Measurements from ENCODE around the gene PEA15. TPM values are rescaled to one million over a fixed set of nuclear protein-coding genes. Genes with fewer than 3 reads are reported as not detected.
A peak's percentile ranks its signal among the peaks of the same experiment; 100 is the strongest.

Gene PEA15
- total and polyA plus RNA-seq, 9 of the 15 experiments (the other 6 are each of a cell fraction or from before 2014, with no cell fraction given), result 8.2 to 175 (median 35.4) TPM

DNA sequence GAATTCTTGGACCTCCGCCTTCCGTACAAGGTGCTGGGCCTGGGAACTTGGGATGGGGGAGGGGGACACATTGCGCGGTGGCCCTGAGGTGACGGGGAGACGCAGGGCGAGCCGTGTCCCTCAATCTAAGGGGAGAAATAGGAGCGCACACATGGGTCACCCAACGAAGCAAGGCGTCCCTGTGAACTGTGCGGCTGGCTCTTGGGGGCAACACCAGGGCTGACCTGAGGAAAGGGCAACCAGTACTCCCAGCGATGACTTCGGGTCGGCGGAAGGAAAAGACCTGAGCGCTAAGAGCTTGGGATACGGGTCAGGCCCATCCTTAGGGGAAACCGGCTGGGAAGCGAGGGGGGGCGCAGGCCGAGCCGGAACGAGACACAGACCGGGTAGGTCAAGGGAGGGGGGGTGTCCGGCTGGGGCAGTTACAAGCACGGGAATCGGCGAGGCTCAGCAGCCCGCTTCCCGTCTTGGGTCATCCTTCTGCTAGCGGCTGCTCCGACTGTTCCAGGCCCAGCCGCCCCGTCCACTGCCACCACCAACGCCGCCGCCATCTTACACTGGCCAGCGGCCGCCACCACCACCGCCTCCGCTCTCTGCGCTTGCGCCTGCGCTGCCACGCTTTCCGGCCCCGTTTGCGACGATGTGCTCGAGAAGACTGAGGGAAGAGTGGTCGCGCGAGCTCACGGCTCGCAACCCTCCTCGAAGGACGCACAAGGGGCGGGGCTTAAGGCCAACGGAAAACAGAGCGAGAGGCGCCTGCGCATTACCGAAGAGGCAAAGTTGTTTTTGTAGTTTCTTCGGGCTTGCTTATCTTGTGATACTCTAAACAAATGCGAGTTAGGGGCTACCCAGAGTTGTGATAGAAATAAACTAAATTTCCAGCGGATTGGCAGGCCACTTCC is 57.0 kb downstream of the PEA15 start, which contains the start of gene DCAF8 (continued):
- no peak for TF ChIP-seq ZNF174 (CRISPR knock-in tag; IDR thresholded peaks at IDR 0.05)
- TF ChIP-seq MED1 (CRISPR knock-in tag; IDR thresholded peaks at IDR 0.05; ENCODE audit: borderline replicate concordance), result 0 out of 2 replicates have a peak, but pooled peaks have one; percentile 67
- TF ChIP-seq RBM17 (IDR thresholded peaks at IDR 0.05; ENCODE audit: borderline replicate concordance, low read depth, low read length), result no peak
- no peak for TF ChIP-seq KLF13 (tag; IDR thresholded peaks at IDR 0.05; ENCODE audit: borderline replicate concordance, low read depth)
- no peak for TF ChIP-seq NBN (IDR thresholded peaks at IDR 0.05; ENCODE audit: low read depth)
- no peak for TF ChIP-seq RBM22 (IDR thresholded peaks at IDR 0.05; ENCODE audit: low read depth, low read length, poor library complexity, severe bottlenecking)
- peak; percentile 32; the same call in 1 of the 2 replicates for TF ChIP-seq MYBL2 (IDR thresholded peaks at IDR 0.05; ENCODE audit: low read depth)
- TF ChIP-seq MYBL2 (CRISPR knock-in tag; IDR thresholded peaks at IDR 0.05; ENCODE audit: borderline replicate concordance), result no peak
- no peak for TF ChIP-seq ATF1 (CRISPR knock-in tag; IDR thresholded peaks at IDR 0.05)
- peak; percentile 37; the same call in 1 of the 2 replicates for TF ChIP-seq ATF1 (tag; IDR thresholded peaks at IDR 0.05)
- TF ChIP-seq, protein P1, sequence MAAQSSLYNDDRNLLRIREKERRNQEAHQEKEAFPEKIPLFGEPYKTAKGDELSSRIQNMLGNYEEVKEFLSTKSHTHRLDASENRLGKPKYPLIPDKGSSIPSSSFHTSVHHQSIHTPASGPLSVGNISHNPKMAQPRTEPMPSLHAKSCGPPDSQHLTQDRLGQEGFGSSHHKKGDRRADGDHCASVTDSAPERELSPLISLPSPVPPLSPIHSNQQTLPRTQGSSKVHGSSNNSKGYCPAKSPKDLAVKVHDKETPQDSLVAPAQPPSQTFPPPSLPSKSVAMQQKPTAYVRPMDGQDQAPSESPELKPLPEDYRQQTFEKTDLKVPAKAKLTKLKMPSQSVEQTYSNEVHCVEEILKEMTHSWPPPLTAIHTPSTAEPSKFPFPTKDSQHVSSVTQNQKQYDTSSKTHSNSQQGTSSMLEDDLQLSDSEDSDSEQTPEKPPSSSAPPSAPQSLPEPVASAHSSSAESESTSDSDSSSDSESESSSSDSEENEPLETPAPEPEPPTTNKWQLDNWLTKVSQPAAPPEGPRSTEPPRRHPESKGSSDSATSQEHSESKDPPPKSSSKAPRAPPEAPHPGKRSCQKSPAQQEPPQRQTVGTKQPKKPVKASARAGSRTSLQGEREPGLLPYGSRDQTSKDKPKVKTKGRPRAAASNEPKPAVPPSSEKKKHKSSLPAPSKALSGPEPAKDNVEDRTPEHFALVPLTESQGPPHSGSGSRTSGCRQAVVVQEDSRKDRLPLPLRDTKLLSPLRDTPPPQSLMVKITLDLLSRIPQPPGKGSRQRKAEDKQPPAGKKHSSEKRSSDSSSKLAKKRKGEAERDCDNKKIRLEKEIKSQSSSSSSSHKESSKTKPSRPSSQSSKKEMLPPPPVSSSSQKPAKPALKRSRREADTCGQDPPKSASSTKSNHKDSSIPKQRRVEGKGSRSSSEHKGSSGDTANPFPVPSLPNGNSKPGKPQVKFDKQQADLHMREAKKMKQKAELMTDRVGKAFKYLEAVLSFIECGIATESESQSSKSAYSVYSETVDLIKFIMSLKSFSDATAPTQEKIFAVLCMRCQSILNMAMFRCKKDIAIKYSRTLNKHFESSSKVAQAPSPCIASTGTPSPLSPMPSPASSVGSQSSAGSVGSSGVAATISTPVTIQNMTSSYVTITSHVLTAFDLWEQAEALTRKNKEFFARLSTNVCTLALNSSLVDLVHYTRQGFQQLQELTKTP (IDR thresholded peaks at IDR 0.05; ENCODE audit: low read depth in 1 of 2, partially characterized antibody in 2 of 2), result peak in 1 of 2 experiments; percentile 53
- TF ChIP-seq PYGO2 (tag; IDR thresholded peaks at IDR 0.05), result no peak
- no peak for TF ChIP-seq KLF16 (IDR thresholded peaks at IDR 0.05)
- no peak for TF ChIP-seq ARNT (IDR thresholded peaks at IDR 0.05)
- TF ChIP-seq PCBP1 (IDR thresholded peaks at IDR 0.05; ENCODE audit: low read depth, low read length, poor library complexity, severe bottlenecking), result peak; percentile 67
- TF ChIP-seq, protein P2, sequence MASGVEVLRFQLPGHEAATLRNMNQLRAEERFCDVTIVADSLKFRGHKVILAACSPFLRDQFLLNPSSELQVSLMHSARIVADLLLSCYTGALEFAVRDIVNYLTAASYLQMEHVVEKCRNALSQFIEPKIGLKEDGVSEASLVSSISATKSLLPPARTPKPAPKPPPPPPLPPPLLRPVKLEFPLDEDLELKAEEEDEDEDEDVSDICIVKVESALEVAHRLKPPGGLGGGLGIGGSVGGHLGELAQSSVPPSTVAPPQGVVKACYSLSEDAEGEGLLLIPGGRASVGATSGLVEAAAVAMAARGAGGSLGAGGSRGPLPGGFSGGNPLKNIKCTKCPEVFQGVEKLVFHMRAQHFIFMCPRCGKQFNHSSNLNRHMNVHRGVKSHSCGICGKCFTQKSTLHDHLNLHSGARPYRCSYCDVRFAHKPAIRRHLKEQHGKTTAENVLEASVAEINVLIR (CRISPR knock-in tag; IDR thresholded peaks at IDR 0.05), result no peak
- peak; percentile 77 for TF ChIP-seq SMAD1 (IDR thresholded peaks at IDR 0.05; ENCODE audit: low read depth, low read length, partially characterized antibody)
- no peak for TF ChIP-seq SNIP1 (IDR thresholded peaks at IDR 0.05; ENCODE audit: low read depth)
- no peak for TF ChIP-seq HMG20A (CRISPR knock-in tag; conservative IDR thresholded peaks at IDR 0.05)
- TF ChIP-seq NFIX (CRISPR knock-in tag; IDR thresholded peaks at IDR 0.05; ENCODE audit: low read depth), result no peak
- TF ChIP-seq CEBPB (tag; IDR thresholded peaks at IDR 0.05), result no peak
- TF ChIP-seq RBM15 (IDR thresholded peaks at IDR 0.05; ENCODE audit: insufficient read depth, low read length), result no peak
- TF ChIP-seq, protein P3, sequence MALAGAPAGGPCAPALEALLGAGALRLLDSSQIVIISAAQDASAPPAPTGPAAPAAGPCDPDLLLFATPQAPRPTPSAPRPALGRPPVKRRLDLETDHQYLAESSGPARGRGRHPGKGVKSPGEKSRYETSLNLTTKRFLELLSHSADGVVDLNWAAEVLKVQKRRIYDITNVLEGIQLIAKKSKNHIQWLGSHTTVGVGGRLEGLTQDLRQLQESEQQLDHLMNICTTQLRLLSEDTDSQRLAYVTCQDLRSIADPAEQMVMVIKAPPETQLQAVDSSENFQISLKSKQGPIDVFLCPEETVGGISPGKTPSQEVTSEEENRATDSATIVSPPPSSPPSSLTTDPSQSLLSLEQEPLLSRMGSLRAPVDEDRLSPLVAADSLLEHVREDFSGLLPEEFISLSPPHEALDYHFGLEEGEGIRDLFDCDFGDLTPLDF (CRISPR knock-in tag; IDR thresholded peaks at IDR 0.05), result no peak
